ENCODE results near the gene ZNRF3.

GRCh38 chr22:28953403-28953802 is 70.0 kb downstream of the ZNRF3 start:
- TF ChIP-seq, protein P1, sequence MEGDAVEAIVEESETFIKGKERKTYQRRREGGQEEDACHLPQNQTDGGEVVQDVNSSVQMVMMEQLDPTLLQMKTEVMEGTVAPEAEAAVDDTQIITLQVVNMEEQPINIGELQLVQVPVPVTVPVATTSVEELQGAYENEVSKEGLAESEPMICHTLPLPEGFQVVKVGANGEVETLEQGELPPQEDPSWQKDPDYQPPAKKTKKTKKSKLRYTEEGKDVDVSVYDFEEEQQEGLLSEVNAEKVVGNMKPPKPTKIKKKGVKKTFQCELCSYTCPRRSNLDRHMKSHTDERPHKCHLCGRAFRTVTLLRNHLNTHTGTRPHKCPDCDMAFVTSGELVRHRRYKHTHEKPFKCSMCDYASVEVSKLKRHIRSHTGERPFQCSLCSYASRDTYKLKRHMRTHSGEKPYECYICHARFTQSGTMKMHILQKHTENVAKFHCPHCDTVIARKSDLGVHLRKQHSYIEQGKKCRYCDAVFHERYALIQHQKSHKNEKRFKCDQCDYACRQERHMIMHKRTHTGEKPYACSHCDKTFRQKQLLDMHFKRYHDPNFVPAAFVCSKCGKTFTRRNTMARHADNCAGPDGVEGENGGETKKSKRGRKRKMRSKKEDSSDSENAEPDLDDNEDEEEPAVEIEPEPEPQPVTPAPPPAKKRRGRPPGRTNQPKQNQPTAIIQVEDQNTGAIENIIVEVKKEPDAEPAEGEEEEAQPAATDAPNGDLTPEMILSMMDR (IDR thresholded peaks at IDR 0.05): no peak
- TF ChIP-seq EP300 (IDR thresholded peaks at IDR 0.05) (no peak), POLR2AphosphoS5 (IDR thresholded peaks at IDR 0.05) (no peak), POLR2A (IDR thresholded peaks at IDR 0.05) (no peak)
